ACHN (cell line): Measurements from ENCODE around the gene SLC25A36.
A peak's percentile ranks its signal among the peaks of the same experiment; 100 is the strongest.
"Not testable (repeated sequence)": the region's sequence is repeated elsewhere in the genome, so short reads cannot be mapped to it uniquely, and the experiment has no call there.

ENCODE experiments used
- DNase-seq: peaks from one replicate; pipeline ENCODE4 v3.0.0-alpha.2; 2015
- in situ Hi-C: cut with HindIII; loops from 2 replicates; pipeline ENCODE4 v1.10.0; 2017; ENCODE audit warnings: low sequenced_read_pairs, low pct_ligation_motif_present, low pct_unique_long_range_greater_than_20kb

Gene SLC25A36

DNA sequence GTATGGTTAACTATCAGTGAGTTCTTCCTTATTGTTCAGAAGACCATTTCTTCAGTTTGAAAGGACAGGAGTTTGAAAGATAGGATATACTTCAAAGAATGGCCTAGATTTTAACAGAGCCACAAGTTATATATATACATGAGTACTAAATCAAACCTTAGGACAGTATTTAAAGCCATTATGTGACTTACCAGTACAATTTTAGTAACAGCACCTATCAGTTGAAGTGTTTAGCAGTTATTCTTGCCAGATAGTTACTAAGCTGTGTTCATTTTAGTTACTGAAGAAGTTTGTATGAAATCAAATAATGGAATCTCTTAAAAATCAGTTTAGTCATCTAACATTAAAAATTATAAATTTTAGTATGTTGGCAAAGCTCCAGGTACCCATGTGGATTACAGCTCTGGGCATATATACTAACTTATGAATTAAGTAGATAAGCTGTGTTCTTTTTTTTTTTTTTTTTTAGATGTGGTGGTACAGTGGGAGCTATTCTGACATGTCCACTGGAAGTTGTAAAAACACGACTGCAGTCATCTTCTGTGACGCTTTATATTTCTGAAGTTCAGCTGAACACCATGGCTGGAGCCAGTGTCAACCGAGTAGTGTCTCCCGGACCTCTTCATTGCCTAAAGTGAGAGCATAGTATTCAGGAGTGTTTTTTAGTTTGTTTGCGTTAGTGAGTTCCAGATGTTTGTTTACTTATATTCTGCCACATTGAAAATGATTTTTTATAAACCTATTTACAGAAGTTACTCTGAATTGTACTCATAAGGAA lies 14.6 kb downstream of the SLC25A36 start:
- in situ Hi-C loops = no loop called here
- no peak for DNase-seq

GRCh38 chr3:140972833-140973232 lies 31.2 kb downstream of the SLC25A36 start:
- DNase-seq = peak; percentile 38
- in situ Hi-C loops = no loop called here

GRCh38 chr3:140974900-140975299 lies 33.3 kb downstream of the SLC25A36 start:
- in situ Hi-C loops = no loop called here
- no peak for DNase-seq

DNA sequence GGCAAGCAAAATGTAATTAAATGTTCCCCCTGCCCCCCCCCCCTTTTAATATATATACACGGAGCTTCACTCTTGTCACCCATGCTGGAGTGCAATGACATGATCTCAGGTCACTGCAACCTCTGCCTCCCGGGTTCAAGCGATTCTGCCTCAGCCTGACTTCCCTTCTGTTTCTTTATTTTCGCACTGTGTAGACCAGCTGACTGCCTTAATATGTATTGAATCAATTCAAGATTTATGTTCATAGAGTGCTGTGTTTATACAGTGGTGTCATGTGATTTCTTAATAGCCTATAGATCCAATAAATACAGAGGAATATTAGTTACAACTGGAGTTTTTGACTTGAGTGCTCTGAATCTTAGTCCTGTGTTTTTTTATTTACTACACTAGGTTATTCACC lies 39.0 kb downstream of the SLC25A36 start:
- DNase-seq = no peak
- in situ Hi-C loops = no loop called here

GRCh38 chr3:140987792-140988191 lies 46.2 kb downstream of the SLC25A36 start:
- in situ Hi-C loops, DNase-seq: not testable (repeated sequence)

DNA sequence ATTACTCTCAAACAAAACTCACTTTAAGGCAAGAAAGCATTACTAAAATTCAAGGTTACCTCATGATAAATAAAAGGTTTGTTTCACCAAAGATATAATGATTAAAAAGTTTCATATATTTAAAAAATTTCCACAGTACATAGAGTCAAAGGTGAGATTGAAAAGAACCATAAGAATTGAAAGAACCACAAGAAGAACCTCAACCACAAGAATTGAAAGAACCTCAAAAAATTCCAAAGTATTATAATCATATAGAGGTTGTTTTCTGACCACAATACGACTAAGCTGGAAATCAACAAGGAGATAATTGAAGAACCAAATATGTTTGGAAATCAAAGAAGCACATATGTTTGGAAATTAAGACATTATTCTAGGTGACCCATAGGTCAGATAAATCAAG lies 52.7 kb downstream of the SLC25A36 start:
- in situ Hi-C loops = no loop called here
- no peak for DNase-seq

DNA sequence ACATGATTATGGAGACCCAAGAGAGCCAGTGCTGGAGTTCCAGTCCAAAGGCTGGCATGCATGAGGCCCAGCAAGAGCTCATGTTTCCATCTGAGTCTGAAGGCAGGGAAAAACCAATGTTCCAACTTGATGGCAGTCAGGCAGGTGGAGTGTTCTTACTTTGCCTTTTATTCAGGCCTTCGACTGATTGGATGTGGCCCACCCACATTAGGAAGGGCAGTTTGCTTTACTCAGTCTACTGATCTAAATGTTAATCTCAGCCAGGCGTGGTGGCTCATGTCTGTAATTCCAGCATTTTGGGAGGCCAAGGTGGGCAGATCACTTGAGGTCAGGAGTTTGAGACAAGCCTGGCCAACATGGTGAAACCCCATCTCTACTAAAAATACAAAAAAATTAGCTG lies 53.2 kb downstream of the SLC25A36 start:
- DNase-seq, in situ Hi-C loops: not testable (repeated sequence)

DNA sequence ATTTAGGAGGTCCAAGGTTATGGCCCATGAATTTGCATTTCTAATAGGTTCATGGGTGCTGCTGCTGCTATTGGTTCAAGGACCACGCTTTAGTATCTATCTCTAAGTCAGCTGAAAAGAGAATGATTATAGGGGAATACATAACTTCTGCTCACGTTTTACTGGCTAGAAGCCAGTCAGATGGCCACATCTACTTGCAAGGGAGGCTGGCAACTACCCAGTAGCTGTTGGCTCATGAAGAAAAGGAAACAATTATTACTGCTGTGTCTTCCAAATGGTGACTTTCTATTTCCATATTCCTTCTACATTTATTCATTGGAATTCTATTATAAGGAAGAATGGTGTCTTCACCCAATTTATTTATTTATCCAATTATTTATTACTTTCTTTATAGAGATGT lies 54.2 kb downstream of the SLC25A36 start:
- no peak for DNase-seq
- in situ Hi-C loops = no loop called here

GRCh38 chr3:141000027-141000663 lies 58.5 kb downstream of the SLC25A36 start:
- DNase-seq = peak; percentile 41
- in situ Hi-C loops = no loop called here

DNA sequence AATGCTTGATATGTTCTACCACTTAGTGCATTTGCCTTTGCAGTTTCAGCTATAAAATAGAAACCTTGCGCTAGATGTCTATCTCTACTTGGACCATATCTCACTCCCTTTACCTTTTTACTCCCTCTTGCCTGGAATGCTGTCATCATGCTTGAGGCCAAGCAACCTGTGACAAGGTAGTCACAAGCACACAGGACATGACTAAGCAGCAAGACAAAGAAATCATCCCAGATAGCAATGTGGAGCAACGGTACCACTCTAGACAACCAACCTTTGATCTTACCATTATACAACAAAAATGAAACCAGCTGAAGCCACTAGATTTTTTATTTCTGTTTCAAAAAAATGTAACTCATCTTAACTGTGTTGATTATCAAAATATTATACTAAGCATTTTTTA lies 59.0 kb downstream of the SLC25A36 start:
- no peak for DNase-seq

GRCh38 chr3:141006344-141006743 lies 64.7 kb downstream of the SLC25A36 start:
- in situ Hi-C loops = no loop called here
- no peak for DNase-seq

More for the DNA sequence above, 59.0 kb downstream of the SLC25A36 start:
- in situ Hi-C loops = no loop called here

DNA sequence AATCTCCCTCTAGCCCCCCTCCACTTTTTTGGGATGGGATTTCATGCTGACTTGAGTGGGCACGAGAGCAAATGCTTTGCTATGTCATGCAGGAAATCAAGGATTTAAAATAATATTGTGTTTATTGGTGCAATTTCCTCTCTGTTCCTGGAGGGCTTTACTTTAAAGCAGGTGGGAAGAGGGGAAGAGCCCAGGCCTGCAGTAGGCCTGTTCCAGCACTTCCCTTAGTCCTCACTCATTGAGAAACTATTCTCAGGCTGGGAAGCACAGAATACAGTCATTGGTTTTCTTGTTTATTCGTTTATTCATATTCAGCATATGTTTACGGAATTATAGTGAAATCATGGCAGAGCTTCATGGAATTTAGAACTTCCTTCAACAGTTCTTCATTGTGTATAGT lies 67.9 kb downstream of the SLC25A36 start:
- in situ Hi-C loops = no loop called here
- DNase-seq = no peak

DNA sequence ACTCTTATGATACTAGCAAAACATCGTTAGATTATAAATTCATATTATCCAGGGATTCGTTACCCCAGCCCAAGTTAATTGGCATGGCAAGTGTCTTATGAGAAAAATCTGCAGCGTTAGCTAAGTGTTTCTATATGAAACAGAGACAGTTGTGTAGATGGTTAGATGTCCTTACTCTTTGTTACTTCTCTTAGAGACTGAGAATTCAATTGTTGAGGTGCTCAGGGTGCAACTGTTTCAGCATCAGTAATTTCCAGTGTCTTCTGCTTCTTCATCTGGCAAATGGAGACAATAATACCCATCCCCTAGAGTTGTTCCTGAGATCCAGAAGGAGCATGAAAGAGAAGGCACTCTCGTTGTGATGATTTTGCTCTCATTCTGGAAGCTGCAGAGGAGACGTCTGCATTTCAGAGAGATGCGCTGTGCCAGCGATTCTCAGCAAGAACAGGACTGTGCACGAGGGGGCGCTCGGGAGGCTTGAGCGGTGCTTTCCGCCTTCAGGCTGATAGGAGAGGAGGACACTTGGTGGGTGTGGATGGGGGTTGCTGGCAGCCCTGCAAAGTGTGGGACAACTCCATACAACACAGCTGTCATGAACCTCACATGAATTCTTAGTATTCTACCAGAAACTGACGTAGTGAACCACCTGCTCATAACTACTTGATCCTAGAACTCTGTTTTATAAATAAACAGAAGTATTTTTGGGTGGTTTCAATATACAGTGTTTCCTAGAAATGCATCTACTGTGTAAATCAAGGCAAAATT lies 69.8 kb downstream of the SLC25A36 start:
- peak; percentile 61 for DNase-seq
- in situ Hi-C loops = no loop called here

GRCh38 chr3:141011997-141012262 lies 70.3 kb downstream of the SLC25A36 start:
- in situ Hi-C loops = no loop called here
- DNase-seq = no peak

DNA sequence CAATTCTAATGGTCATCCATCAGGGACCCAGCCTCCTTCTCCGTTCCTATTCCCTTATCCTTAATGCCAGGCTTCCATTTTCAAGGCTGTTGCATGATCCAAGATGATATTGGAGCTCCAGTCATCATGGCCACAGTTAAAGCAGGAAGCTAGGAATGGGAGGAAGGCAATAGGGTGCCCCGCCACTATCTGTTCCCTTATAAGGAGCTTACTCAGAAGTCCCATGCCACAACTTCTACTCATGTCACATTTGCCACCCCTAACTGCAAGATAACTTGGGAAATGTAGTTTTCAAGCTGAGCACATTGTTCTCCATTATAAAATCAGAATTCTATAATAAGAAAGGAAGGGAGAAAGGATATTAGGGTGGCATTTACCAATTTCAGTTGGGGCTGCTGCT lies 70.9 kb downstream of the SLC25A36 start:
- in situ Hi-C loops = no loop called here
- DNase-seq = no peak

DNA sequence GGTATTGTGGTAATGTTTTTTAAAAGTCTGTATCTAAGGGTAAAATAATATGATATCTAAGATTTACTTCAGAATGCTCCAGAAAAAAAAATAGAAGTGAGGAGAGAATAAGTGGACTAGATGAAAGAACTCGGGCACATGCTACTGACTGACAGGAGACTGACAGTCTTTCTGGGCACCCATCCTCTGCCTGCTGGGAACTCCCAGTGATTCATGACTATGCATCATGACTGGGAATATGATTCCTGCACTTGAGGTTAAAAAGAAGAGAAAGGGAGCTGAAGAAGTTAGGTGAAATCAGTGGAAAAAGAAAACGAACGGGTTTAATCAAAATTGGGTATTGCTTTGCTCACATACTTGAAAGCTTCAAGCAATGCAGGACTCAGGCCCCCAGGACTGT lies 73.8 kb downstream of the SLC25A36 start:
- in situ Hi-C loops = no loop called here
- no peak for DNase-seq

DNA sequence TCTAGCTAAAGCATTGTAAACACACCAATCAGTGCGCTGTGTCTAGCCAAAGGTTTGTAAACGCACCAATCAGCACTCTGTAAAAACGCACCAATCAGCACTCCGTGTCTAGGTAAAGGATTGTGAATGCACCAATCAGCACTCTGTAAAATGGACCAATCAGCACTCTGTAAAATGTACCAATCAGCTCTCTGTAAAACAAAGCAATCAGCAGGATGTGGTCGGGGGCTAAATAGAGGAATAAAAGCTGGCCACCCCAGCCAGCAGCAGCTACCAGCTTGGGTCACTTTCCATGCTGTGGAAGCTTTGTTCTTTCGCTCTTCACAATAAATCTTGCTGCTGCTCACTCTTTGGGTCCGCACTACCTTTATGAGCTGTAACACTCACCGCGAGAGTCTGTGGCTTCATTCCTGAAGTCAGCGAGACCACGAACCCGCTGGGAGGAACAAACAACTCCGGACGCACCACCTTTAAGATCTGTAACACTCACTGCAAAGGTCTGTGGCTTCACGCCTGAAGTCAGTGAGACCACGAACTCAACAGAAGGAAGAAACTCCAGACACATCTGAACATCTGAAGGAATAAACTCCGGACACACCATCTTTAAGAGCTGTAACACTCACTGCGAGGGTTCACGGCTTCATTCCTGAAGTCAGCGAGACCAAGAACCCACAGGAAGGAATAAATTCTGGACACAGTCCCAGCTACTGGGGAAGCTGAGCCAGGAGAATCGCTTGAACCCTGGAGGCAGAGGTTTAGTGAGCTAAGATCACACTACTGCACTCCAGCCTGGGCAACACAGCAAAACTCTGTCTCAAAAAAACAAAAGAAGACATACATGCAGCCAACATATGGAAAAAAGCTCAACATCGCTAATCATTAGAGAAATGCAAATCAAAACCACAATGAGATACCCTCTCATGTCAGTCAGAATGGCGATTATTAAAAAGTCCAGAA lies 76.0 kb downstream of the SLC25A36 start:
- in situ Hi-C loops = not testable (repeated sequence)

GRCh38 chr3:141019244-141019643 lies 77.6 kb downstream of the SLC25A36 start:
- in situ Hi-C loops = no loop called here
- DNase-seq = no peak

More for the DNA sequence above, 76.0 kb downstream of the SLC25A36 start:
- not testable (repeated sequence) for DNase-seq
